GM12878 (cell line): ENCODE results near the gene PSMA2.

ENCODE experiments used
- EP300 ChIP-seq, 2 experiments: fragments of 150-350 bp in 1 of 2; IDR thresholded peaks; 2 replicates each; pipeline ENCODE4 v1.6.1; 2011 to 2012; ENCODE audit warnings: low read depth in 2 of 2, low read length in 2 of 2, borderline replicate concordance in 1 of 2, improper control_type of control experiment in 1 of 2, inconsistent platforms in 1 of 2; ENCODE audit not compliant: control insufficient read depth in 1 of 2
- MYC ChIP-seq: IDR thresholded peaks from 2 replicates; pipeline ENCODE4 v1.6.1; 2011; ENCODE audit warnings: mild to moderate bottlenecking, low read length, moderate library complexity, inconsistent platforms; ENCODE audit not compliant: insufficient read depth, insufficient replicate concordance, insufficient read length, severe bottlenecking
- NFYA ChIP-seq: IDR thresholded peaks from 2 replicates; pipeline ENCODE4 v1.6.1; 2011; ENCODE audit warnings: low read depth, mild to moderate bottlenecking, low read length, improper control_type of control experiment, borderline replicate concordance
- NR2C2 ChIP-seq: IDR thresholded peaks from 2 replicates; pipeline ENCODE4 v1.6.1; 2011; ENCODE audit warnings: borderline replicate concordance, low read depth; ENCODE audit not compliant: control insufficient read depth, insufficient read length
- PAX8 ChIP-seq: fragments of 450-650 bp; IDR thresholded peaks from 2 replicates; pipeline ENCODE4 v1.6.1; 2017; ENCODE audit warnings: mild to moderate bottlenecking, moderate library complexity
- POLR2A ChIP-seq: IDR thresholded peaks from 2 replicates; pipeline ENCODE4 v1.6.1; 2011; ENCODE audit warnings: low read depth, mild to moderate bottlenecking, low read length
- SP1 ChIP-seq: IDR thresholded peaks from one replicate; pipeline ENCODE4 v1.6.1; 2011; ENCODE audit warnings: low read depth, low read length
- TAF1 ChIP-seq: IDR thresholded peaks from 2 replicates; pipeline ENCODE4 v1.6.1; 2011; ENCODE audit warnings: mild to moderate bottlenecking, low read depth, low read length, borderline replicate concordance
- ZNF217 ChIP-seq: fragments of 450-650 bp; IDR thresholded peaks from 2 replicates; pipeline ENCODE4 v1.6.1; 2017; ENCODE audit warnings: antibody characterized with exemption, mild to moderate bottlenecking
- TF ChIP-seq, protein P1 (sequence below): IDR thresholded peaks from 2 replicates; pipeline ENCODE4 v1.6.1; 2011; ENCODE audit warnings: low read depth, mild to moderate bottlenecking, low read length, moderate library complexity, borderline replicate concordance; ENCODE audit errors: extremely low read depth
- TF ChIP-seq, protein P2 (sequence below), 3 experiments: IDR thresholded peaks in 2 of 3; conservative IDR thresholded peaks in 1 of 3; 2 replicates each; pipeline ENCODE4 v1.5.1; 2011; ENCODE audit warnings: low read depth in 3 of 3, low read length in 3 of 3, mild to moderate bottlenecking in 3 of 3, control low read depth in 2 of 3, moderate library complexity in 2 of 3, inconsistent platforms in 1 of 3, mixed read lengths in 1 of 3; ENCODE audit not compliant: control insufficient read depth in 2 of 3, insufficient read depth in 1 of 3; ENCODE audit errors: extremely low read depth in 1 of 3
- TF ChIP-seq, protein P3 (sequence below): IDR thresholded peaks from 2 replicates; pipeline ENCODE4 v1.6.1; 2012; ENCODE audit warnings: mild to moderate bottlenecking, low read depth, low read length
- TF ChIP-seq, protein P4 (sequence below): fragments of 450-650 bp; IDR thresholded peaks from 2 replicates; pipeline ENCODE4 v1.6.1; 2017; ENCODE audit warnings: borderline replicate concordance

DNA sequence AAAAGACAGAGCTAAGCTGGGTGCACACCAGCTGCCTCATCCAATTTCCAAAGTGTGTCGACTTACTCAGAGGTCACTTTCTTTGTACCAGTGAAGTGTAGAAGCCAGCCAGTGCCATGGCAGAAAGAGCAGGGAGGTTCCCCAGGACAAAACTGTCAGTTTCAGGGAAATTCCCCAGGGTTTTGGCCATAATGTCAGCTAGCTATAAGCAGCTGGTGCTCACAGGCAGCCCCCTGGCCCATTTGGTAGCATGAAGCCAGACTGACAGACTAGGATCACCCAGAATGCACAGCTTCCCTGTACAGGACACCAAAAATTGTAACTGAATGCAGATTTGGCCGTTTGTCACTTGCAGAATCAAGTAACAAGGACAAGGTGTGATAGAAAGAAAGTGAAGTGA is 28.8 kb upstream of the PSMA2 start:
- TF ChIP-seq ZNF217 (no peak), TAF1 (no peak), SP1 (no peak), PAX8 (no peak), POLR2A (no peak), EP300 (IDR thresholded peaks at IDR 0.05; ENCODE audit: borderline replicate concordance in 1 of 2, control insufficient read depth in 1 of 2, low read depth in 2 of 2, low read length in 2 of 2) (no peak), NFYA (no peak), NR2C2 (no peak), MYC (no peak)
- TF ChIP-seq, protein P1, sequence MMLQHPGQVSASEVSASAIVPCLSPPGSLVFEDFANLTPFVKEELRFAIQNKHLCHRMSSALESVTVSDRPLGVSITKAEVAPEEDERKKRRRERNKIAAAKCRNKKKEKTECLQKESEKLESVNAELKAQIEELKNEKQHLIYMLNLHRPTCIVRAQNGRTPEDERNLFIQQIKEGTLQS: no peak
- TF ChIP-seq, protein P2, sequence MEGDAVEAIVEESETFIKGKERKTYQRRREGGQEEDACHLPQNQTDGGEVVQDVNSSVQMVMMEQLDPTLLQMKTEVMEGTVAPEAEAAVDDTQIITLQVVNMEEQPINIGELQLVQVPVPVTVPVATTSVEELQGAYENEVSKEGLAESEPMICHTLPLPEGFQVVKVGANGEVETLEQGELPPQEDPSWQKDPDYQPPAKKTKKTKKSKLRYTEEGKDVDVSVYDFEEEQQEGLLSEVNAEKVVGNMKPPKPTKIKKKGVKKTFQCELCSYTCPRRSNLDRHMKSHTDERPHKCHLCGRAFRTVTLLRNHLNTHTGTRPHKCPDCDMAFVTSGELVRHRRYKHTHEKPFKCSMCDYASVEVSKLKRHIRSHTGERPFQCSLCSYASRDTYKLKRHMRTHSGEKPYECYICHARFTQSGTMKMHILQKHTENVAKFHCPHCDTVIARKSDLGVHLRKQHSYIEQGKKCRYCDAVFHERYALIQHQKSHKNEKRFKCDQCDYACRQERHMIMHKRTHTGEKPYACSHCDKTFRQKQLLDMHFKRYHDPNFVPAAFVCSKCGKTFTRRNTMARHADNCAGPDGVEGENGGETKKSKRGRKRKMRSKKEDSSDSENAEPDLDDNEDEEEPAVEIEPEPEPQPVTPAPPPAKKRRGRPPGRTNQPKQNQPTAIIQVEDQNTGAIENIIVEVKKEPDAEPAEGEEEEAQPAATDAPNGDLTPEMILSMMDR (IDR thresholded peaks at IDR 0.05 in 2 of 3, conservative IDR thresholded peaks at IDR 0.05 in 1 of 3; ENCODE audit: control insufficient read depth in 2 of 3, extremely low read depth in 1 of 3, insufficient read depth in 1 of 3, low read depth in 3 of 3, low read length in 3 of 3): no peak
- TF ChIP-seq, protein P3, sequence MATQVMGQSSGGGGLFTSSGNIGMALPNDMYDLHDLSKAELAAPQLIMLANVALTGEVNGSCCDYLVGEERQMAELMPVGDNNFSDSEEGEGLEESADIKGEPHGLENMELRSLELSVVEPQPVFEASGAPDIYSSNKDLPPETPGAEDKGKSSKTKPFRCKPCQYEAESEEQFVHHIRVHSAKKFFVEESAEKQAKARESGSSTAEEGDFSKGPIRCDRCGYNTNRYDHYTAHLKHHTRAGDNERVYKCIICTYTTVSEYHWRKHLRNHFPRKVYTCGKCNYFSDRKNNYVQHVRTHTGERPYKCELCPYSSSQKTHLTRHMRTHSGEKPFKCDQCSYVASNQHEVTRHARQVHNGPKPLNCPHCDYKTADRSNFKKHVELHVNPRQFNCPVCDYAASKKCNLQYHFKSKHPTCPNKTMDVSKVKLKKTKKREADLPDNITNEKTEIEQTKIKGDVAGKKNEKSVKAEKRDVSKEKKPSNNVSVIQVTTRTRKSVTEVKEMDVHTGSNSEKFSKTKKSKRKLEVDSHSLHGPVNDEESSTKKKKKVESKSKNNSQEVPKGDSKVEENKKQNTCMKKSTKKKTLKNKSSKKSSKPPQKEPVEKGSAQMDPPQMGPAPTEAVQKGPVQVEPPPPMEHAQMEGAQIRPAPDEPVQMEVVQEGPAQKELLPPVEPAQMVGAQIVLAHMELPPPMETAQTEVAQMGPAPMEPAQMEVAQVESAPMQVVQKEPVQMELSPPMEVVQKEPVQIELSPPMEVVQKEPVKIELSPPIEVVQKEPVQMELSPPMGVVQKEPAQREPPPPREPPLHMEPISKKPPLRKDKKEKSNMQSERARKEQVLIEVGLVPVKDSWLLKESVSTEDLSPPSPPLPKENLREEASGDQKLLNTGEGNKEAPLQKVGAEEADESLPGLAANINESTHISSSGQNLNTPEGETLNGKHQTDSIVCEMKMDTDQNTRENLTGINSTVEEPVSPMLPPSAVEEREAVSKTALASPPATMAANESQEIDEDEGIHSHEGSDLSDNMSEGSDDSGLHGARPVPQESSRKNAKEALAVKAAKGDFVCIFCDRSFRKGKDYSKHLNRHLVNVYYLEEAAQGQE: no peak
- TF ChIP-seq, protein P4, sequence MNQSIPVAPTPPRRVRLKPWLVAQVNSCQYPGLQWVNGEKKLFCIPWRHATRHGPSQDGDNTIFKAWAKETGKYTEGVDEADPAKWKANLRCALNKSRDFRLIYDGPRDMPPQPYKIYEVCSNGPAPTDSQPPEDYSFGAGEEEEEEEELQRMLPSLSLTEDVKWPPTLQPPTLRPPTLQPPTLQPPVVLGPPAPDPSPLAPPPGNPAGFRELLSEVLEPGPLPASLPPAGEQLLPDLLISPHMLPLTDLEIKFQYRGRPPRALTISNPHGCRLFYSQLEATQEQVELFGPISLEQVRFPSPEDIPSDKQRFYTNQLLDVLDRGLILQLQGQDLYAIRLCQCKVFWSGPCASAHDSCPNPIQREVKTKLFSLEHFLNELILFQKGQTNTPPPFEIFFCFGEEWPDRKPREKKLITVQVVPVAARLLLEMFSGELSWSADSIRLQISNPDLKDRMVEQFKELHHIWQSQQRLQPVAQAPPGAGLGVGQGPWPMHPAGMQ: no peak
